ENCODE results near the gene COL23A1.

COL23A1 gene

DNA sequence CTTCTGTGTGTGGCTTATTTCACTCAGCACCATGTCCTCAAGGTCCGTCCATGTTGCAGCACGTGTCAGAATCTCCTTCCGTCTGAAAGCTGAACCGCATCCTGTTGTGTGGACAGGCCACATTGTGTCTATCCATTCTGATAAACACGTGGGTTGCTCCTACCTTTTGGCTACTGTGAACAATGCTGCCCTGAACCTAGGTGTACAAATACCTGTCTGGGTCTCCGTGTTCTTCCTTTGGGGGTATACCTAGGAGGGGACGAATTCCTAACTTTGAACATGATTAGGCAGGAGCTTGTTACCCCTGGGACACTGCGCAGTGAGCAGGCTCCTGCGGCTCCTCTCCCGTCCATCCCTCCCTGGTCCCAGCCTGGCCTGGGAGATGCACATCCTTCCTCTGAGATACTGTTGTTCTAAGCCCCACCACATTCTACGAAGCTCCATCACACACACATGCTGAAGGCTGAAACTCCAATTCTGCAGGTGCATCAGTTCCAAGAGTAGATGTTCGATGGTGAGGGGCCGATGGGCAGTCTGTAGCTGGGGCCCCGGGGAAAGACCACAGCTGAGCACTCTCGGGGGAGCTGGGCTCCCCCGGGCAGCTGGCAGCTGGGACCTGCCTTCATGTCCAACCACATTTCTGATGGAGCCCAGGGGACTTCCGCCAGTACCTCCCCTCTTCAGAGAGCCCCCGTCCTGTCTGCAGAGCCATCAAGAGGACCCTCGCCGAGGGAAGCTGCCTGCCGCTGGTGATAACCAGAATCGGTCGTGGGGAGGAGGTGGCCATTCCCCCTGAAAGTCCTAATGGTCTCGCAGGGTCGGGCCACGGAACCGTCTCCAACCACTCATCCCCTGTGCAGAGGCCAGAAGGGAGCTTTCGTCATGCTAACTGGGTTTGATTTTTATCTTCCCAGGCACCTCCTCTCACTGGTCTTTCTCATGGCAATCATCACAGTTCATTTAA, 120.9 kb downstream of the COL23A1 start (continued):
- no peak for TF ChIP-seq ZNF830 (tag by site-specific recombination; IDR thresholded peaks at IDR 0.05; ENCODE audit: low read depth)

DNA sequence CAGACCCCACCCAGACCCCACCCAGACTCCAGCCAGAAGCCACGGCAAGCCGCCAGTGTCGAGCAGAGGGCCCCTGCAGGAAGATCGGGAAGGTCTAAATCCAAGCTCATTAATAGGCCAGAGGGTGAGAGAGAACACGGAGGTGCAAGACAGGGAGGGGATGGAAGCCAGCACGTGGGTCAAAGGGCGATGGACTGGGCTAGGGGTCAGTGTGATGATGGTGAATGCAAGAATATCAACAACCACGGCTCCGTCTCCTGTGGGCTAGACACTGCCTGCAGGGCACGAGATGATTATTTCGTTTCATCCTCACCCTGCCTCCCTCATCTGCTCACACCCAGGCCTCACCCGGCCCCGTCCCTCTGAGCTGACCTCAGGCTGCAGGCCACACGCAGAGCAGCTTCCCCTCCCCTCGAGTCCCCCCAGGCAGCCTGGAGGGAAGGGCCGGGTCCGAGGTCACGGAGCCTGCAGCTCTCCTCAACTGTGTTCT, 122.0 kb downstream of the COL23A1 start:
- H3K4me3 ChIP-seq (ENCODE audit: low read depth, low read length), result no peak overlapping the region
- H3K9me3 ChIP-seq (ENCODE audit: control insufficient read depth, insufficient read depth, low read depth, low read length), result no peaks in the 10 kb centered on the region
- TF ChIP-seq, protein P1, sequence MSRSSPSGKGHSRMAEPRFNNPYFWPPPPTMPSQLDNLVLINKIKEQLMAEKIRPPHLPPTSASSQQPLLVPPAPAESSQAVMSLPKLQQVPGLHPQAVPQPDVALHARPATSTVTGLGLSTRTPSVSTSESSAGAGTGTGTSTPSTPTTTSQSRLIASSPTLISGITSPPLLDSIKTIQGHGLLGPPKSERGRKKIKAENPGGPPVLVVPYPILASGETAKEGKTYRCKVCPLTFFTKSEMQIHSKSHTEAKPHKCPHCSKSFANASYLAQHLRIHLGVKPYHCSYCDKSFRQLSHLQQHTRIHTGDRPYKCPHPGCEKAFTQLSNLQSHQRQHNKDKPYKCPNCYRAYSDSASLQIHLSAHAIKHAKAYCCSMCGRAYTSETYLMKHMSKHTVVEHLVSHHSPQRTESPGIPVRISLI (tag by site-specific recombination; IDR thresholded peaks at IDR 0.05), result no peak
- TF ChIP-seq TCF7L2 (IDR thresholded peaks at IDR 0.05; ENCODE audit: borderline replicate concordance, low read depth, low read length), result no peak
- TF ChIP-seq, protein P2, sequence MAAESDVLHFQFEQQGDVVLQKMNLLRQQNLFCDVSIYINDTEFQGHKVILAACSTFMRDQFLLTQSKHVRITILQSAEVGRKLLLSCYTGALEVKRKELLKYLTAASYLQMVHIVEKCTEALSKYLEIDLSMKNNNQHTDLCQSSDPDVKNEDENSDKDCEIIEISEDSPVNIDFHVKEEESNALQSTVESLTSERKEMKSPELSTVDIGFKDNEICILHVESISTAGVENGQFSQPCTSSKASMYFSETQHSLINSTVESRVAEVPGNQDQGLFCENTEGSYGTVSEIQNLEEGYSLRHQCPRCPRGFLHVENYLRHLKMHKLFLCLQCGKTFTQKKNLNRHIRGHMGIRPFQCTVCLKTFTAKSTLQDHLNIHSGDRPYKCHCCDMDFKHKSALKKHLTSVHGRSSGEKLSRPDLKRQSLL (tag by site-specific recombination; IDR thresholded peaks at IDR 0.05), result no peak
- TF ChIP-seq KLF8 (tag by site-specific recombination; IDR thresholded peaks at IDR 0.05), result no peak
- no peak for TF ChIP-seq GFI1B (tag by site-specific recombination; IDR thresholded peaks at IDR 0.05)
- TF ChIP-seq ZNF16 (tag by site-specific recombination; IDR thresholded peaks at IDR 0.05; ENCODE audit: low read depth), result no peak
- no peak for TF ChIP-seq ZNF473 (tag by site-specific recombination; IDR thresholded peaks at IDR 0.05)
- TF ChIP-seq SP2 (tag by site-specific recombination; IDR thresholded peaks at IDR 0.05), result no peak
- no peak for TF ChIP-seq ZNF302 (tag by site-specific recombination; IDR thresholded peaks at IDR 0.05; ENCODE audit: low read depth)
- no peak for TF ChIP-seq ZNF664 (tag by site-specific recombination; IDR thresholded peaks at IDR 0.05)
- no peak for TF ChIP-seq ZNF146 (tag by site-specific recombination; IDR thresholded peaks at IDR 0.05)
- no peak overlapping the region for H3K27ac ChIP-seq (ENCODE audit: extremely low read depth, low read depth, low read length)
- H3K4me1 ChIP-seq (ENCODE audit: control insufficient read depth, insufficient read depth, low read length), result no peaks in the 10 kb centered on the region
- POLR2A ChIA-PET, result no interaction called here
- no peaks in the 10 kb centered on the region for H3K36me3 ChIP-seq (ENCODE audit: control insufficient read depth in 2 of 2, insufficient read depth in 1 of 2, low read length in 2 of 2)
- CTCF ChIA-PET, result no interaction called here

DNA sequence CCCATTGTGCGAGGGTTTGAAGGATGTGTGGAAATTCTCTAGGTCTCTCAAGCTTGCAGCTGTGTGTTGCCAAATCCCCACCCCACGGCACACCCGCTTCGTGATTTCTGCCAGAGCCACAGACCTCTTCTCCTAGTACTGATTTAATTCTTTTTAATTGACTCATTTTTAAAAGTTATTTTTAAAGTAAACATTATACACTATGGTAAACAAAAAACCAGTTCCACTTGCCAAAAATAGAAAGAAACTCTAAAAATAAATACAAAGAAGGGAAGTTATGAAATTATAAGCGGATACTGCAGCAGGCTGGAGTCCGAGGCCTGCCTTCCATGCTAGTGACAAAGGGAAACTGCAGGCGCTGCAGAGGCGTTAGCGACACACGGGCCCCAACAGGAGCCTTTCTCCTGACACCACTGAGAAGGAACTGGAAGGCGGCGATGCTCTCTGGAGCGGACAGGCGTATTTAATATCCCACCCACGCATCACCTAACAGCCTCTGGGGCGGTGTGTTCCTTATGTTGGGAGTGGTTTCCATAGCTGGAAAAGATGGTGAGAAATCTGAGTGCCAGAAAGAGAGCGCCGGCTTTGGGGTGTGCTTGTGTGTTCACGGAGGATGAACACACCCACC, 122.5 kb downstream of the COL23A1 start:
- Histone ChIP-seq H3K36me3 (ENCODE audit: control insufficient read depth in 2 of 2, insufficient read depth in 1 of 2, low read length in 2 of 2) (no peaks in the 10 kb centered on the region), H3K27ac (ENCODE audit: extremely low read depth, low read depth, low read length) (no peak overlapping the region), H3K4me1 (ENCODE audit: control insufficient read depth, insufficient read depth, low read length) (no peaks in the 10 kb centered on the region), H3K9me3 (ENCODE audit: control insufficient read depth, insufficient read depth, low read depth, low read length) (no peaks in the 10 kb centered on the region), H3K4me3 (ENCODE audit: low read depth, low read length) (no peak overlapping the region)
- POLR2A ChIA-PET, result no interaction called here
- CTCF ChIA-PET, result no interaction called here
- TF ChIP-seq PRDM1 (tag by site-specific recombination; IDR thresholded peaks at IDR 0.05) (no peak), SETDB1 (IDR thresholded peaks at IDR 0.05; ENCODE audit: insufficient read length, low read length) (no peak), YY2 (tag by site-specific recombination; IDR thresholded peaks at IDR 0.05) (no peak), MEIS1 (CRISPR knock-in tag; IDR thresholded peaks at IDR 0.05; ENCODE audit: borderline replicate concordance) (no peak), ZNF132 (tag by site-specific recombination; IDR thresholded peaks at IDR 0.05; ENCODE audit: borderline replicate concordance) (no peak), ZNF561 (tag by site-specific recombination; IDR thresholded peaks at IDR 0.05; ENCODE audit: borderline replicate concordance) (no peak), EGR2 (tag by site-specific recombination; IDR thresholded peaks at IDR 0.05; ENCODE audit: low read depth) (peak; percentile 50; the same call in 1 of the 2 replicates)

Measured in HEK293 (cell line).